OCI-LY7 (cell line): ENCODE data around the gene MYO9B. TPM values are rescaled to one million over a fixed set of nuclear protein-coding genes. Genes with fewer than 3 reads are reported as not detected.
"Not testable (repeated sequence)": the region's sequence is repeated elsewhere in the genome, so short reads cannot be mapped to it uniquely, and the experiment has no call there.

Experiments used
- BruUV-seq: library from RNA; stranded (reverse); fragments of 400-500 nt; replicated peaks from 2 replicates; lab custom pipeline; 2021; lab: Mats Ljungman, UMichigan
- CTCF ChIA-PET: fragments of 300-600 bp; sonication (Branson Sonifier 250); formaldehyde crosslinking; loops from one replicate; lab custom pipeline; 2022; ENCODE audit warnings: antibody characterized with exemption; ENCODE audit not compliant: unreplicated experiment; lab: Charles Lee
- POLR2A ChIA-PET: fragments of 300-600 bp; sonication (Branson Sonifier 250); formaldehyde crosslinking; loops from one replicate; lab custom pipeline; 2022; ENCODE audit warnings: antibody characterized with exemption; lab: Charles Lee
- DNase-seq: peaks from one replicate; pipeline ENCODE4 v3.0.0-alpha.2; 2015; ENCODE audit warnings: low spot score
- H2AFZ ChIP-seq: fragments of 200-600 bp; sonication (generic), shearing (Covaris generic); 2 replicates; pipeline ENCODE4 v1.6.1; 2014; ENCODE audit warnings: mild to moderate bottlenecking, antibody characterized with exemption, low read length, moderate library complexity
- H3K27ac ChIP-seq: fragments of 200-600 bp; sonication (generic); 2 replicates; pipeline ENCODE4 v1.5.1; 2014; ENCODE audit warnings: mixed run types, low read depth, mild to moderate bottlenecking, moderate library complexity, low read length, inconsistent platforms; ENCODE audit not compliant: poor library complexity, severe bottlenecking
- H3K36me3 ChIP-seq: fragments of 200-600 bp; sonication (generic); 2 replicates; pipeline ENCODE4 v1.6.1; 2014; ENCODE audit warnings: mild to moderate bottlenecking, antibody characterized with exemption, low read length, moderate library complexity, mixed read lengths; ENCODE audit not compliant: insufficient read depth
- H3K4me1 ChIP-seq: fragments of 200-600 bp; sonication (generic); 2 replicates; pipeline ENCODE4 v1.5.1; 2014; ENCODE audit warnings: mild to moderate bottlenecking, low read length; ENCODE audit not compliant: insufficient read depth, poor library complexity, severe bottlenecking
- H3K4me2 ChIP-seq: fragments of 200-600 bp; sonication (generic); 2 replicates; pipeline ENCODE4 v1.6.1; 2014; ENCODE audit warnings: mild to moderate bottlenecking, low read length
- H3K4me3 ChIP-seq: fragments of 200-600 bp; sonication (generic); 2 replicates; pipeline ENCODE4 v1.5.1; 2014; ENCODE audit warnings: mild to moderate bottlenecking, low read depth, low read length; ENCODE audit not compliant: poor library complexity, severe bottlenecking
- H3K79me2 ChIP-seq: fragments of 200-600 bp; sonication (generic); 2 replicates; pipeline ENCODE4 v1.6.1; 2016; ENCODE audit warnings: low read depth, mild to moderate bottlenecking, low read length, moderate library complexity, mixed read lengths; ENCODE audit not compliant: insufficient read depth
- H3K9me2 ChIP-seq: fragments of 200-600 bp; sonication (generic); 2 replicates; pipeline ENCODE4 v1.6.1; 2016; ENCODE audit warnings: mild to moderate bottlenecking, low read length, mixed read lengths; ENCODE audit not compliant: insufficient read depth
- H3K9me3 ChIP-seq: fragments of 200-600 bp; sonication (generic); 2 replicates; pipeline ENCODE4 v1.6.1; 2014; ENCODE audit warnings: mild to moderate bottlenecking, mixed run types, low read length, mixed read lengths
- H4K20me1 ChIP-seq: fragments of 200-600 bp; sonication (generic); 2 replicates; pipeline ENCODE4 v1.6.1; 2014; ENCODE audit warnings: mild to moderate bottlenecking, antibody characterized with exemption, low read length, moderate library complexity, mixed read lengths; ENCODE audit not compliant: insufficient read depth
- EZH2phosphoT487 ChIP-seq: fragments of 200-600 bp; sonication (generic); IDR thresholded peaks from 2 replicates; pipeline ENCODE4 v1.6.1; 2018; ENCODE audit warnings: low read depth, borderline replicate concordance, mild to moderate bottlenecking, mixed run types, antibody characterized with exemption, low read length, moderate library complexity, mixed read lengths
- intact Hi-C: fragments of 100-400 bp; cut with micrococcal nuclease; formaldehyde crosslinking; loops from one replicate; pipeline ENCODE4 v1.10.0; 2022; ENCODE audit not compliant: unreplicated experiment
- total RNA-seq, 2 experiments: library from RNA; depleted of rRNA in 1 of 2; stranded (reverse); fragments of >200 nt in 1 of 2; shearing (Covaris generic) in 1 of 2; gene quantifications; 2 replicates each; pipeline ENCODE4 v1.2.3, GENCODE V29; 2014 to 2022
- TF ChIP-seq, protein P1 (sequence below): fragments of 200-600 bp; sonication (generic); conservative IDR thresholded peaks from 2 replicates; pipeline ENCODE4 v1.5.1; 2014; ENCODE audit warnings: mild to moderate bottlenecking, antibody characterized with exemption, low read length, moderate library complexity, mixed read lengths

MYO9B gene
- total RNA-seq, 2 experiments from 2014 or later: 74.7 to 150 TPM

DNA sequence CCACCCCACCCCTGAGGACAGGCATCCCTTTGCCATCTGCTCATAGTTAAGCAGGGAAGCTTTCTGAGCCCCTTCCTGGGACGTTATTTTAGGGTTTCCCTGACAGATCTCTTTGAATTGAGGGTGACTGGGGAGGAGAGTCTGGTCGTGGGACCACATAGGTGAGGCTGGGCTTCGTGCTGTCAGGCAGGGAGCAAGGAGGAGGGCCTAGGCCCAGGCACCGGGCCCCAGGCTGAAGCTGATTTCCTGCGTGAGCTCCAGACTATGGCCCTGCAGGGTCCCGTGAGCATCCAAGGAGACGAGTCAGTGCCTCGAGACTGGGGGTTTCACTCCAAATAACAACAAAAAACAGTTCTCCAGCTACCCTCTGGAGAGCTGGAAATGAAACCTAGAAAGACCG is 60.4 kb downstream of the MYO9B start:
- no peaks in the 10 kb centered on the region for H3K9me2 ChIP-seq
- peaks cover 52% of the 10 kb centered on the region for H3K4me1 ChIP-seq
- H3K4me3 ChIP-seq: peak overlapping the region; percentile 39
- intact Hi-C loops: loop anchor here (5.0 kb wide), 1 partner anchor 146 kb away; the partner anchor contains the start of gene ANKLE1
- H2AFZ ChIP-seq: no peak overlapping the region
- BruUV-seq: no TSS peak
- CTCF ChIA-PET: no interaction called here
- peak overlapping the region; percentile 74 for H3K27ac ChIP-seq
- no peak for DNase-seq
- H4K20me1 ChIP-seq: no peaks in the 10 kb centered on the region
- H3K9me3 ChIP-seq: no peaks in the 10 kb centered on the region
- POLR2A ChIA-PET: interaction anchor here (0.6 kb wide), 1 partner anchor 21 kb away, joined by 5 read pairs; no protein-coding TSS in a partner anchor
- peaks cover 27% of the 10 kb centered on the region for H3K36me3 ChIP-seq
- peaks cover 29% of the 10 kb centered on the region; the same call in 1 of the 2 replicates for H3K79me2 ChIP-seq
- no peak for TF ChIP-seq EZH2phosphoT487
- TF ChIP-seq, protein P1, sequence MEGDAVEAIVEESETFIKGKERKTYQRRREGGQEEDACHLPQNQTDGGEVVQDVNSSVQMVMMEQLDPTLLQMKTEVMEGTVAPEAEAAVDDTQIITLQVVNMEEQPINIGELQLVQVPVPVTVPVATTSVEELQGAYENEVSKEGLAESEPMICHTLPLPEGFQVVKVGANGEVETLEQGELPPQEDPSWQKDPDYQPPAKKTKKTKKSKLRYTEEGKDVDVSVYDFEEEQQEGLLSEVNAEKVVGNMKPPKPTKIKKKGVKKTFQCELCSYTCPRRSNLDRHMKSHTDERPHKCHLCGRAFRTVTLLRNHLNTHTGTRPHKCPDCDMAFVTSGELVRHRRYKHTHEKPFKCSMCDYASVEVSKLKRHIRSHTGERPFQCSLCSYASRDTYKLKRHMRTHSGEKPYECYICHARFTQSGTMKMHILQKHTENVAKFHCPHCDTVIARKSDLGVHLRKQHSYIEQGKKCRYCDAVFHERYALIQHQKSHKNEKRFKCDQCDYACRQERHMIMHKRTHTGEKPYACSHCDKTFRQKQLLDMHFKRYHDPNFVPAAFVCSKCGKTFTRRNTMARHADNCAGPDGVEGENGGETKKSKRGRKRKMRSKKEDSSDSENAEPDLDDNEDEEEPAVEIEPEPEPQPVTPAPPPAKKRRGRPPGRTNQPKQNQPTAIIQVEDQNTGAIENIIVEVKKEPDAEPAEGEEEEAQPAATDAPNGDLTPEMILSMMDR: no peak
- H3K4me2 ChIP-seq: peak overlapping the region; percentile 75

GRCh38 chr19:17136617-17137016 is 61.0 kb downstream of the MYO9B start:
- Histone ChIP-seq H3K4me2 (peak overlapping the region; percentile 75; the same call in 1 of the 2 replicates), H3K79me2 (peaks cover 29% of the 10 kb centered on the region; the same call in 1 of the 2 replicates), H4K20me1 (no peaks in the 10 kb centered on the region), H2AFZ (no peak overlapping the region), H3K27ac (no peak overlapping the region), H3K9me3 (no peaks in the 10 kb centered on the region), H3K9me2 (no peaks in the 10 kb centered on the region), H3K4me3 (no peak overlapping the region), H3K36me3 (peaks cover 29% of the 10 kb centered on the region), H3K4me1 (peaks cover 46% of the 10 kb centered on the region)
- TF ChIP-seq, protein P1: no peak
- no peak for TF ChIP-seq EZH2phosphoT487
- CTCF ChIA-PET: interaction anchor here (0.6 kb wide), 1 partner anchor 1710 kb away, joined by 3 read pairs; no protein-coding TSS in a partner anchor
- POLR2A ChIA-PET: no interaction called here
- intact Hi-C loops: loop anchor here (5.0 kb wide), 1 partner anchor 146 kb away; the partner anchor contains the start of gene ANKLE1
- BruUV-seq: no TSS peak
- no peak for DNase-seq

DNA sequence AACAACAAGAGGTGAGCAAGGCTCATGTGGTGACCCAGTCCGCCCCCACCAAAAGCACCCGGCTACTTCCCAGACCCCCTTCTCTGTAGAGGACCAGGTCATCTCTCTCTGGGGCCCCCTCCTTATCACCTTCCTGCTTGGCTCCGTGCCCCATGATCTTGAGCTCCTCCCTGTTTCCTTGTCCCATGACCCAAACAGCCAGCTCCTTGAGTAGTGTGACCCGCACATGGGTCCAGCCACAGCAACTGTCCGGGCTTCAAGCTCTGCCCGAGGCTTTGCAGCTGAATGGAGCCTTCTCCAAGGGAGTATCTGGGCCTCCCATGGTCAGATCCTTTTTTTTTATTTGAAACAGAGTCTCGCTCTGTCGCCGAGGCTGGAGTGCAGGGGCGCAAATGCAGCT is 61.8 kb downstream of the MYO9B start:
- intact Hi-C loops: loop anchor here (5.0 kb wide), 1 partner anchor 145 kb away; the partner anchor contains the start of gene ANKLE1

DNA sequence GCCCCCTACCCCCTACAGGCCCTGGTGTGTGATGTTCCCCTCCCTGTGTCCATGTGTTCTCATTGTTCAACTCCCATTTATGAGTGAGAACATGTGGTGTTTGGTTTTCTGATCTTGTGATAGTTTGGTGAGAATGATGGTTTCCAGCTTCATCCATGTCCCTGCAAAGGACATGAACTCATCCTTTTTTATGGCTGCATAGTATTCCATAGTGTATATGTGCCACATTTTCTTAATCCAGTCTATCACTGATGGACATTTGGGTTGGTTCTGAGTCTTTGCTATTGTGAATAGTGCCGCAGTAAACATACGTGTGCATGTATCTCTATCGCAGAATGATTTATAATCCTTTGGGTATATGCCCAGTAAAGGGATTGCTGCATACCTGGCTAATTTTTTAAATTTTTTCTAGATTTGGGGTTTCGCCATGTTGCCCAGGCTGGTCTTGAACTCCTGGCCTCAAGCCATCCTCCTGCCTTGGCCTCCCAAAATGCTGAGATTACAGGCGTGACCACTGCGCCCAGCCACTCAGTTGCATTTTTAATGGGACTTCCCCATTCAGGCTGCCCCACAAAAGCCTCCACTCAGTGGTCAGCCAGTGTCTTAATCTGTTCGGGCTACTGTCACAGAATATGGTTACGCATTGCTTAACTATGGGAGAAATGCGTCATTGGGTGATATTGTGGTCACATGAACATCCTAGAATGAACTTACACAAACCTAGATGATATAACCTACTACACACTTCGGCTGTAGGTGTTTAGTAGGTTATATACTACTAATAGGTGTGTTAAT is 62.7 kb downstream of the MYO9B start:
- BruUV-seq, H3K4me3 ChIP-seq, POLR2A ChIA-PET, DNase-seq, H2AFZ ChIP-seq, CTCF ChIA-PET, H3K9me3 ChIP-seq, H3K4me2 ChIP-seq, H3K9me2 ChIP-seq, H3K27ac ChIP-seq, H4K20me1 ChIP-seq: not testable (repeated sequence)
- Histone ChIP-seq H3K79me2 (peaks cover 29% of the 10 kb centered on the region; the same call in 1 of the 2 replicates), H3K4me1 (peaks cover 35% of the 10 kb centered on the region), H3K36me3 (peaks cover 45% of the 10 kb centered on the region)
- intact Hi-C loops: loop anchor here (5.0 kb wide), 1 partner anchor 144 kb away; the partner anchor contains the start of gene ANKLE1

More for the DNA sequence above, 61.8 kb downstream of the MYO9B start:
- no peaks in the 10 kb centered on the region for H4K20me1 ChIP-seq
- no peak overlapping the region for H2AFZ ChIP-seq
- CTCF ChIA-PET: no interaction called here
- DNase-seq: no peak
- H3K4me3 ChIP-seq: no peak overlapping the region
- no peak overlapping the region for H3K4me2 ChIP-seq
- peaks cover 40% of the 10 kb centered on the region for H3K4me1 ChIP-seq
- H3K9me3 ChIP-seq: no peaks in the 10 kb centered on the region
- no peak overlapping the region for H3K27ac ChIP-seq
- peaks cover 29% of the 10 kb centered on the region; the same call in 1 of the 2 replicates for H3K79me2 ChIP-seq
- no TSS peak for BruUV-seq
- TF ChIP-seq, protein P1: no peak
- no peak for TF ChIP-seq EZH2phosphoT487
- peaks cover 37% of the 10 kb centered on the region for H3K36me3 ChIP-seq
- POLR2A ChIA-PET: no interaction called here
- H3K9me2 ChIP-seq: no peaks in the 10 kb centered on the region
